Measurements from ENCODE around the gene MTFP1.
"Not testable (repeated sequence)": the region's sequence is repeated elsewhere in the genome, so short reads cannot be mapped to it uniquely, and the experiment has no call there.

MTFP1 gene

DNA sequence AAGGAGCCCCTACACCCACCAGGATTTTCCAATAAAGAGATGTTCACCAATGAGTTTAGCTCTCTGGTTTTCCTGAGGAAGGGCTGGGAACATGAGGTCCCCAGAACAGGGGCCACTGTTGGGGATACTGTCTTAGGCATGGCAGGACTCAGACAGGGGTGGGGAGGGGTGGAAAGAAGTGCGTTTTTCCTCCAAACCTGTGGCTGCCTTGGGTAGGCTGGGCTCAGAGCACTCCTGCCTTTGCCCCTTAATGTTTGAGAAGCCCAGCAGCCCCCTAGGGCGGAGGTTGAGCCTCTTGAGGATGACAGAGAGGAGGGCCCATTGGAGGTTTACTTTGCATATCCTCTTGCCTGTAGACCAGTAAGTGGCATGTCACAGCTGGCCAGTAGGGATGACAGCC, 10.6 kb downstream of the MTFP1 start:
- no peak for DNase-seq (ENCODE audit: low read depth in 1 of 2, low spot score in 1 of 2)
- in situ Hi-C loops (cut with HindIII; ENCODE audit: low pct_unique_long_range_greater_than_20kb, low sequenced_read_pairs) = no loop called here
- no peak for TF ChIP-seq JUND (IDR thresholded peaks at IDR 0.05; ENCODE audit: low read depth)

DNA sequence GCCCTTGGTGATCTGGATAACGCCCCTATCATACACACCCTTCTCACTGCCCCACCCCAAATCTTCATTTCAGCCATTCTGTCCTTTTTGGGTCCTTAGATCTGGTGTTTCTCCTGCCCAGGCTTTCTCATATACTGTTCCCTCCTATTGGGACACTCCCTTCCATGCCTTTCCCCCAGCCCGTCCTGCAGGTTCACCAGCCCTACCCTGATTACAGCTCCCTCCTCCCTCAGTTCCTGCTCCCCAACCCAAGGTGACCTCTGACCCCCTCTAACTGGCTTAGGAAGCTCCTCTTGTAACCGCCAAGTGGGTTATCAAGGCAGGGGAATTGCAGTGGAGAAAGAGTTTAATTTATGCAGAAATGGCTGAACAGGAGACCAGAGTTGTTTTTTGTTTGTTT, 13.0 kb downstream of the MTFP1 start:
- no peak for DNase-seq (ENCODE audit: low read depth in 1 of 2, low spot score in 1 of 2)
- in situ Hi-C loops (cut with HindIII; ENCODE audit: low pct_unique_long_range_greater_than_20kb, low sequenced_read_pairs) = no loop called here
- TF ChIP-seq JUND (IDR thresholded peaks at IDR 0.05; ENCODE audit: low read depth) = no peak

DNA sequence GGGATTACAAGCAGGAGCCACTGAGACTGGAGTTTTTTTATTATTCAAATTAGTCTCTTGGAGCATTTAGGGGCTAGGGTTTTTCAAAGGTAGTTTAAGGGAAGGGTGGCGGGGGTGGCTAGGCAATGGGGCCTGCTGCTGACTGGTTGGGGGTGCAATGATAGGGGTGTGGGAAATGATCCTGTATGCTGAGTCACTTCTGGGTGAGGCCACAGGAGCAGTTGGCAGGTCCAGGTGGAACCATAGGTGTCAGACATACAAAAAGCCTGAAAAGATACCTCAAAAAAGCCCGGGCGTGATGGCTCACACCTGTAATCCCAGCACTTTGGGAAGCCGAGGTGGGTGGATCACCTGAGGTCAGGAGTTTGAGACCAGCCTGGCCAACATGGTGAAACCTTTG, 13.7 kb downstream of the MTFP1 start:
- in situ Hi-C loops (cut with HindIII; ENCODE audit: low pct_unique_long_range_greater_than_20kb, low sequenced_read_pairs) = no loop called here
- no peak for TF ChIP-seq JUND (IDR thresholded peaks at IDR 0.05; ENCODE audit: low read depth)

DNA sequence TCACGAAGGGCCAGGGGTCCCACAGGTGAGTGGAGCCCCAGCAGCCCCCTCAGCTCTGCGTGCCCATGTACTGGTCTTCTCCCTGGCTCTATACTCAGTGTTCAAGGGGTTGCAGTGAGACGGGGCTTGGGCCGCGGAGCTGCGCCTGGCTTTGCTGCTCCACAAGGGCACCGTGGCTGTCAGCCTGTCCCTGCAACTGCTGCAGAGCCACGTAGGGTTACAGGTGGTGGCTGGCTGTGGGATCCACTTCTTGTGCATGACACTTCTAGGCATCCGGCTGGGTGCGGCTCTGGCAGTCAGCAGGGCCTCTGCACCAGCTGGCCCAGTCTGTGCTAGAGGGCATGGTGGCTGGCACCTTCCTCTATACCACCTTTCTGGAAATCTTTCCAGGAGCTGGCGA, 14.3 kb downstream of the MTFP1 start:
- in situ Hi-C loops (cut with HindIII; ENCODE audit: low pct_unique_long_range_greater_than_20kb, low sequenced_read_pairs) = no loop called here
- no peak for DNase-seq (ENCODE audit: low read depth in 1 of 2, low spot score in 1 of 2)
- no peak for TF ChIP-seq JUND (IDR thresholded peaks at IDR 0.05; ENCODE audit: low read depth)

More for the DNA sequence above, 13.7 kb downstream of the MTFP1 start:
- DNase-seq (ENCODE audit: low read depth in 1 of 2, low spot score in 1 of 2) = no peak

DNA sequence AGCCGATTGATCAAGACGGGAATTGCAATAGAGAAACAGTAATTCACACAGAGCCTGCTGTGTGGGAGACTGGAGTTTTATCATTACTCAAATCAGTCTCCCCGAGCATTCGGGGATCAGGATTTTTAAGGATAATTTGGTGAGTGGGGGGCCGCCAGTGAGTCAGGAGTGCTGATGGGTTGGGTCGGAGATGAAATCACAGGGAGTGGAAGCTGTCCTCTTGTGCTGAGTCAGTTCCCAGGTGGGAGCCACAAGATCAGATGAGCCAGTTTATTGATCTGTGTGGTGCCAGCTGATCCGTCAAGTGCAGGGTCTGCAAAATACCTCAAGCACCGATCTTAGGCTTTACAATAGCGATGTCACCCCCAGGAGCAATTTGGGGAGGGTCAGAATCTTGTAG, 15.5 kb downstream of the MTFP1 start:
- TF ChIP-seq JUND (IDR thresholded peaks at IDR 0.05; ENCODE audit: low read depth) = no peak
- no peak for DNase-seq (ENCODE audit: low read depth in 1 of 2, low spot score in 1 of 2)
- in situ Hi-C loops (cut with HindIII; ENCODE audit: low pct_unique_long_range_greater_than_20kb, low sequenced_read_pairs) = no loop called here

DNA sequence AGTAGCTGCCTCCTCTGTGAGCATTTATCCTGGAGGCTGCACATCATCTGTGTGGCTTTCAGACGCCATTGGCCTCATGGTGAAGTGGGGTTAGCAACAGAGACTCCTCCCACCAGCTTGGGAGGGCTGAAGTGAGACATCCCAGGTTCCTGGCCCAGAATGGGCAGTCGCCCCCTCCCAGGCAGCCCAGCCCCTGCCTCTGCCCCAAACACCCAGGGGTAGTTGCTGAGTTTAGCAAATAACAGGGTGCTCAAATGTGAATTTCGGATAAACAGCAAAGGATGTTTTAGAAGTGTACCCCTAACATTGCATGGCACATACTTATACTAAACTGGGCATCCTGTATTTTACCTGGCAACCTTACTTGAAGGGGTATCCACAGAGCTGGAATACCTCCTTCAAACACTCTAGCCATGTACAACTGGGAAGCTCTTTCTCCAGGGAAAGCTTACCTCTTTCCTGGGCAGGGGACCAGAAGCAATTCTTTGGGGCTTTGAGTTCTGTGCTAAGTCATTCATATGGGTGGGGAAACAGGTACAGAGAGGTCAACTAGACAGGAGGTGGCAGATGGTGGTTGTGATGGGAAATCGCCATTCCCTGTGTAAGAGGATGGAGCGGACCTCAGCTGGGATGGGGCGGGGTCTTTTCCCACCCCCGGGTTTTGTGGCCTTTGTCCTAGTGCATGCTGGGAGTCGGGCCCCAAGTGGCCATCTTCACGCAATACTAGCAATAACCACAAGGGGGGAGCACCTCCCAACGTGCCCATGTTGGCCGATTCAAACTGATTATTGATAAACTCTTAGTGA, 19.3 kb downstream of the MTFP1 start:
- in situ Hi-C loops (cut with HindIII; ENCODE audit: low pct_unique_long_range_greater_than_20kb, low sequenced_read_pairs) = no loop called here
- peak; percentile 46 to 72 for DNase-seq (ENCODE audit: low read depth in 1 of 2, low spot score in 1 of 2)
- TF ChIP-seq JUND (IDR thresholded peaks at IDR 0.05; ENCODE audit: low read depth) = no peak

DNA sequence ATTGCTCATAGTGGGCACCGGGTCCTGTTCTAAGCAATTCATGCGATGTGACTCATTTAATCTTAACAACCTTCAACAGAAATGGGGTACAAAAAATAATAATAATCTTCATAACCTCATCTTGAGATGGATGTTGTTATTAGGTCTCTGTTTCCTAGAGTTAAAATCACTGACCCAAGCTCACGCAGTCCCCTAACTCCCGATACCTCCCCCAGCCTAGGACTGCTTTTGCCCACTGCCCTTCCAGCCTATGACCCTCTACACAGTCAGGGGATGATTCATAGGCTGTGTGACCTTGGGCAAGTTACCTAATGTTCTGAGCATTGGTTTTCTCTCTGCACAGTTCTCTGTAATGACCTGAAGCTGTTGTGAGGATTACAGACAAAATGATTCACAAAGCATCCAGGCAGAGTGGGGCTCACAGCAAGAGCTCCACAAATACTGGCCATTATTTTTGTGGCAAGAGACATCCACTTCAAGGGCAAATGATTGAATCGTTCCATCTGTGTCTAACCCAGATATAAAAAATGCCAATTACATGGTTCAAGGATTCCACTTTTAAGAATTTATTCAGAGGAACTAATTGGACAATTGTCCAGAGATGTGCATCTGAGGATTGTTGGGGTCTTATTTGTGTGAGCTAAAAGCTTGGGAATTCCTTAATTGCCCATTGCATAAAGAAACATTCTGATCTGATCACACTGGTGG, 20.0 kb downstream of the MTFP1 start:
- in situ Hi-C loops (cut with HindIII; ENCODE audit: low pct_unique_long_range_greater_than_20kb, low sequenced_read_pairs) = no loop called here

DNA sequence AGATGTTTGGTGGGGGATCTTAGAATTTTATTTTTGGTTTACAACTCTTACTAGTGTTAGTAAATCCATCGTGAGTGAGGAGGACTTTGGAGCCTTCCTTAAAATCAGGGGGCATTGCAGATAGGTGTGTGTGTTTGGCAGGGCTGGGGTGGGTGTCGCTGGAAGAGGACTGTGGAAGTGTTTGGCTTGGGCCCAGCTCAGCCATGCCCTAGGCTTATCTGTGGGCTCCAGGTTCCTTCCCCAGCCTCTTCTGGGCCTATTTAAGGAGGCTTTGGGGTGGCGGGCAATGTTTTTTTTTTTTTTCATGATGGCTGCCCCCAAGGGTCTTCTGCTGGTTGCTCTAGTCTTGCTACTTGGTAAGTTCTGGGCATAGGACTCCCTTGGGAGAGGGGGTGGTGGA, 22.1 kb downstream of the MTFP1 start:
- no peak for DNase-seq (ENCODE audit: low read depth in 1 of 2, low spot score in 1 of 2)
- no peak for TF ChIP-seq JUND (IDR thresholded peaks at IDR 0.05; ENCODE audit: low read depth)
- in situ Hi-C loops (cut with HindIII; ENCODE audit: low pct_unique_long_range_greater_than_20kb, low sequenced_read_pairs) = no loop called here

More for the DNA sequence above, 20.0 kb downstream of the MTFP1 start:
- TF ChIP-seq JUND (IDR thresholded peaks at IDR 0.05; ENCODE audit: low read depth) = no peak
- DNase-seq (ENCODE audit: low read depth in 1 of 2, low spot score in 1 of 2) = no peak

DNA sequence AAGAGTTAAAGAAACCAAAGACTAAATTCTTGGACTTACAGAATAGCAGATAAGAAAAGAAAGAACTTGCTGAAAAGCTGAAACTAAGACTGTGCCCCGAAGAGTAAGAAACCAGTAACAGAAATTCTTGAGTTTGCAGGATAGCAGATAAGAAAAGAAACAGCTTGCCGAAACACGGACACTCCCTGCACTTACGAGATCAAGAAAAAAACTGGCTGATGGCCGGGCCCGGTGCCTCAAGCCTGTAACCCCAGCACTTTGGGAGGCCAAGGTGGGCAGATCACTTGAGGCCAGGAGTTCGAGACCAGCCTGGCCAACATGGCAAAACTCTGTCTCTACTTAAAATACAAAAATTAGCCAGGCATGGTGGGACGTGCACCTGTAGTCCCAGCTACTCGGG, 25.9 kb downstream of the MTFP1 start:
- DNase-seq (ENCODE audit: low read depth in 1 of 2, low spot score in 1 of 2); in situ Hi-C loops (cut with HindIII; ENCODE audit: low pct_unique_long_range_greater_than_20kb, low sequenced_read_pairs): not testable (repeated sequence)

DNA sequence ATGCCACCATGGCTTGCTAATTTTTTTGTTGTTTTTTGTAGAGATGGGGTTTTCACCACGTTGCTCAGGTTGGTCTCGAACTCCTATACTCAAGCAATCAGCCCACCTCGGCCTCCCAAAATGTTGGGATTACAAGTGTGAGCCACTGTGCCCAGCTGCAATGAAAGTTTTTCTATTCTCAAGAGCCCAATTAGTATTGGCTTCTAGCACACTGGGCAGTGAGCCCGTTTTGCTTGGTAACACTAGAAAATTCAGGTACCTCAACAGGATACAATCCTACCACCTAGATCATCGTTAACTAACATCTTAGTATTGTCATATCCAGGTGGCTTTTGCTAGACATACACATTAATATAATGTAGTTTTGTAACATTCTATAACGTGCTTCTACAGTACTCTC, 27.3 kb downstream of the MTFP1 start:
- no peak for TF ChIP-seq JUND (IDR thresholded peaks at IDR 0.05; ENCODE audit: low read depth)
- DNase-seq (ENCODE audit: low read depth in 1 of 2, low spot score in 1 of 2) = no peak
- in situ Hi-C loops (cut with HindIII; ENCODE audit: low pct_unique_long_range_greater_than_20kb, low sequenced_read_pairs) = no loop called here

DNA sequence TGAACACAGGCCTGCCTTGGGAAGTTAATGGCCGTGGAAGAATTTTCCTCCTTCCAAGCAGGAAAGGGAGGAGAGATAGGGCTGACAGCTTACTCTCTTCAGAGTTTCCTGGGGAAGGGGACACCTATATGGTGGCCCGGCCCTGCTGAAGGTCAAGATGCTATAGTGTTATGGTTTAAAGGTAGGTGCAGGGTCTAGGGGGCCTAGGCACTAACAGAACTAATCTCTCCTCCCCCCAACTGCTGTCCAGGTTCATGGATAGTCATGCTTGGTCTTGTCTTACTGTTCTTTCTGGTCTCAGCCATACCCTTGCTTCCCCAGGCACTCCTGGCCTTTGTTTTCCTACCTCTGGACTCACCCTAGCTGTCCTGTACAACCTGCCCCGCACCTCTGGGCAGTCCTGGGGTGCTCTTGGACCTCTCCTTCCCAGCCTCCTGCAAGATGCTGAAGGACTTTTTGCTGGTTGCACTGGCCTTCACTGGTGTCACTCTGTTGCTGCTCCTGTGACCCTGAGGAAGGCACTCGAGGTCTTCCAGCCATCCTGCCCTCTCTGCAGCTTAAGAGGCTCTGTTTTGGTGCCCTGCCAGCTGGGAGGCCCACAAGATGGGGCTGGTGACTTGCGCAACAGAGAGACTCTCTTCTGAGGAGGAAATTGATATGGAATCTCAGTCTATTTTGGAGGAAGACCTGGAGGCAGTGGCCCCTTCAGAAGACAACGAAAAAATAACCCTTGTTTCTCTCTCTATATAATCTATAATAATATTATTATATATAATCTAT, 28.4 kb downstream of the MTFP1 start:
- in situ Hi-C loops (cut with HindIII; ENCODE audit: low pct_unique_long_range_greater_than_20kb, low sequenced_read_pairs) = no loop called here
- DNase-seq (ENCODE audit: low read depth in 1 of 2, low spot score in 1 of 2) = peak in 1 of 2 experiments; percentile 16
- TF ChIP-seq JUND (IDR thresholded peaks at IDR 0.05; ENCODE audit: low read depth) = no peak

DNA sequence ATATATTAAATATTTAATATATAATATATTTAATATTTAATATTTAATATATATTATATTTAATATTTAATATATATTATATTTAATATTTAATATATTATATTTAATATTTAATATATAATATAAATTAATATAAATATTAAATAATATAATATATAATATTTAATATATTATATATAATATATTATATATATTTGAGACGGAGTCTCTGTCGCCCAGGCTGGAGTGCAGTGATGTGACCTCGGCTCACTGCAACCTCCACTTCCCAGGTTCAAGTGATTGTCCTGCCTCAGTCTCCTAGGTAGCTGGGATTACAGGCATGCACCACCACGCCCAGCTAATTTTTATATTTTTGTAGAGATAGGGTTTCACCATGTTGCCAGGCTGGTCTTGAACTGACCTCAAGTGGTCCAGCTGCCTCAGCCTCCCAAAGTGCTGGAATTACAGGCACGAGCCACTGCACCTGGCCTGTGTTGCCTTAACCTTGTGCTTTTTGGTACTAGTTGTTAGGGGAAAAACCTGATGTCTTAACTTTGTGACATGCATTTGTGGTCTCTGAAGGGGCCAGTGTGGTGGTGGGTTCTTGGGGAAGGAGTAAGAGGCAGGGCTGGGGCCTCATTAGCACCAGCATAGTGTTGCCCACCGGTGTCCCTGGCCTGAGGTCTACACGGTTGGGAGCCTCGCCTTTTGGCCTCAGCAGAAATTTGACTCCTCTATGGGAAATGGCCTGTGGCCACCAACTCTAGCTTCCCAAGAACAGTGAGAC, 29.7 kb downstream of the MTFP1 start:
- TF ChIP-seq JUND (IDR thresholded peaks at IDR 0.05; ENCODE audit: low read depth) = no peak
- in situ Hi-C loops (cut with HindIII; ENCODE audit: low pct_unique_long_range_greater_than_20kb, low sequenced_read_pairs) = no loop called here
- no peak for DNase-seq (ENCODE audit: low read depth in 1 of 2, low spot score in 1 of 2)
